ENCODE data around the gene C1QBP. TPM values are rescaled to one million over a fixed set of nuclear protein-coding genes. Genes with fewer than 3 reads are reported as not detected.
A peak's percentile ranks its signal among the peaks of the same experiment; 100 is the strongest.

Gene C1QBP
- total and polyA plus RNA-seq, 8 donors, result 23.7 to 68.2 (median 46.8) TPM

DNA sequence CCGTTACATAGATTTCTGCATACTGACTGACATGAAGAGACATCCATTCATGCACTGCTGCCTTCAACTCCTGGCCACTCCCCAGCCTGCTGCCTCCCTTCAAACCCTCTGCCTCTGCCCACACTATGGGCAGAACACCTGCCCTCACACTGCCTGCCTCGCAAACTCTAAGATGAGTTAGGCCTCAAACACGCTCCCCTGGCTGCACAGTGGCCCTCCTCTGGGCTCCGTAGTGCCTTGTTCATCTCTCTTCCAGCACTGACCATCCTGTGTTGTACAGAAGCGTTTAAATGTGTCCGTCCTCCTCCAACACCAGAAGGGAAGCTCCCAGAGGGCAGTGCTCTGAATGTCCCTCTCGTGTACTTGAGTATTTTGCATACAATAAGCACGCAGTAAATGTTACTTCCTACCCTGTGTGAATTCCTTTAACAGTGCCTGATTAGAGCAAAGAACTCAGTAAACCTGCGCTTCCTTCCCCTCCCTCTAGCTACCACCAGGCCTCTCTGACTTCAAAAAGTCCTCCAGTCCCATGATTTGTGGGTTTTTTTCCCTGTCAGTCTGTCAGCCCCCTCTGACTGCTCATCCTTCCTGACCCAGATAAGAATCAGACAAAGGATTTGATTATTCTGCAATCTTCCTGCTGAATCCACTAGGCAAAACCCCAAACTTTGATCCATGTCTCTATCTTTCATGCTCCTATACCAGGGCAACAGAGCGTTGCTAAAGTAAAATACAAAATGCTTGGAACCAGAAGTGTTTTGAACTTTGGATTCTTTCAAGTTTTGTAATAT, 26.0 kb upstream of the C1QBP start:
- TF ChIP-seq, protein P1, sequence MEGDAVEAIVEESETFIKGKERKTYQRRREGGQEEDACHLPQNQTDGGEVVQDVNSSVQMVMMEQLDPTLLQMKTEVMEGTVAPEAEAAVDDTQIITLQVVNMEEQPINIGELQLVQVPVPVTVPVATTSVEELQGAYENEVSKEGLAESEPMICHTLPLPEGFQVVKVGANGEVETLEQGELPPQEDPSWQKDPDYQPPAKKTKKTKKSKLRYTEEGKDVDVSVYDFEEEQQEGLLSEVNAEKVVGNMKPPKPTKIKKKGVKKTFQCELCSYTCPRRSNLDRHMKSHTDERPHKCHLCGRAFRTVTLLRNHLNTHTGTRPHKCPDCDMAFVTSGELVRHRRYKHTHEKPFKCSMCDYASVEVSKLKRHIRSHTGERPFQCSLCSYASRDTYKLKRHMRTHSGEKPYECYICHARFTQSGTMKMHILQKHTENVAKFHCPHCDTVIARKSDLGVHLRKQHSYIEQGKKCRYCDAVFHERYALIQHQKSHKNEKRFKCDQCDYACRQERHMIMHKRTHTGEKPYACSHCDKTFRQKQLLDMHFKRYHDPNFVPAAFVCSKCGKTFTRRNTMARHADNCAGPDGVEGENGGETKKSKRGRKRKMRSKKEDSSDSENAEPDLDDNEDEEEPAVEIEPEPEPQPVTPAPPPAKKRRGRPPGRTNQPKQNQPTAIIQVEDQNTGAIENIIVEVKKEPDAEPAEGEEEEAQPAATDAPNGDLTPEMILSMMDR (IDR thresholded peaks at IDR 0.05), result no peak
- intact Hi-C loops (cut with DNase I), result no loop called here
- WGBS, 2 donors, result 87 to 89% methylated on average over 10 of the region's 10 CpGs
- Histone ChIP-seq H3K9me3 (no peaks in the 10 kb centered on the region), H3K4me1 (peaks cover 0 to 12% (median 3%) of the 10 kb centered on the region in 3 donors), H3K27ac (no peak overlapping the region), H3K36me3 (peaks cover 0 to 2% (median 0%) of the 10 kb centered on the region in 3 donors), H3K27me3 (no peaks in the 10 kb centered on the region), H3K4me3 (no peak overlapping the region)
- ATAC-seq, result no peak
- no peak for DNase-seq
- no peak for FAIRE-seq

DNA sequence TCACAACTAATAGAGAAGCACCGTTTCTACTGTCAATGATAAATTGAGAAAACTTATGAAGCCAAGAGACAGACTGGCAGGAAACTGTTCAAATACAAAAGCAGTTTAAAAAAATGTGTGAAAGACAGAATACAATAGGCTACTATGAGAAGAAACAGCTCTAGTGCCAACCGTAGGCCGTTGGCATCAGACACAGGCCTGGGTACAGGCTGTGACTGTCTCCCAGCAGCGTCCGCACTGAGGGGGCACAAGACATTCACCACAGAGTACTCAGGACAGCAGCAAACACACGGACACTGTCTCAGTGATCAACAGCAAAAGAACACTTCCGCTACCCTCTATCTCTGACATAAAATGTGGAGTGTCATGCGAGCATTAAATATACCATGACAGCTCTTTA, 7.8 kb upstream of the C1QBP start:
- Histone ChIP-seq H3K4me1 (no peaks in the 10 kb centered on the region), H3K27me3 (no peaks in the 10 kb centered on the region), H3K27ac (no peak overlapping the region), H3K4me3 (no peak overlapping the region), H3K36me3 (peaks cover 0 to 34% (median 0%) of the 10 kb centered on the region in 3 donors), H3K9me3 (no peaks in the 10 kb centered on the region)
- WGBS, 2 donors, result 78 to 84% methylated on average over 8 of the region's 8 CpGs
- ATAC-seq (no peak), DNase-seq (no peak), FAIRE-seq (no peak)
- TF ChIP-seq, protein P1 (IDR thresholded peaks at IDR 0.05), result no peak
- intact Hi-C loops (cut with DNase I), result no loop called here

DNA sequence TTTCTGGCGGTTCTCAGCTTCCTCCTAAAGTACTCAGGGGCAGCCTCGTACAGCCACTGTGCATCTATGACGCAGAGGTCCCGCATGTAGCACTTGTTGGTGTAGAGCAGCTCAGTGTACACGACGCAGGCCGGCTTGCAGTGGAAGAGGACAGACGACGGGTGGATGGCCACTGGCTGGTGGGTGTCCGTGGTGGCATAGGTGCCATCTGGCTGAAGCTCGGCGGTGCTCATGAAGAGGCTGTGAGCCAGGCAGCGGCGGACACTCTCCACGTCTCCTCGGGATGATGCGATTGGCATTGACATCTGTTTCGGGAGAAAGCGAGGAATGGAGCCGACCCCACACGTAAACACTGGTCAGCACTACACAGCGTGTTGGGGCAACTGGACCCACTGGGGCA, 5.3 kb upstream of the C1QBP start:
- DNase-seq (peak in 1 of 6 donors; percentile 62), FAIRE-seq (no peak), ATAC-seq (no peak)
- Histone ChIP-seq H3K27ac (no peak overlapping the region), H3K9me3 (no peaks in the 10 kb centered on the region), H3K4me1 (peaks cover 0 to 6% (median 3%) of the 10 kb centered on the region in 3 donors), H3K27me3 (no peaks in the 10 kb centered on the region), H3K36me3 (peaks cover 0 to 21% (median 0%) of the 10 kb centered on the region in 3 donors), H3K4me3 (no peak overlapping the region)
- intact Hi-C loops (cut with DNase I), result no loop called here
- TF ChIP-seq, protein P1 (IDR thresholded peaks at IDR 0.05), result no peak
- 93 to 94% methylated on average over 22 of the region's 22 CpGs for WGBS, 2 donors

DNA sequence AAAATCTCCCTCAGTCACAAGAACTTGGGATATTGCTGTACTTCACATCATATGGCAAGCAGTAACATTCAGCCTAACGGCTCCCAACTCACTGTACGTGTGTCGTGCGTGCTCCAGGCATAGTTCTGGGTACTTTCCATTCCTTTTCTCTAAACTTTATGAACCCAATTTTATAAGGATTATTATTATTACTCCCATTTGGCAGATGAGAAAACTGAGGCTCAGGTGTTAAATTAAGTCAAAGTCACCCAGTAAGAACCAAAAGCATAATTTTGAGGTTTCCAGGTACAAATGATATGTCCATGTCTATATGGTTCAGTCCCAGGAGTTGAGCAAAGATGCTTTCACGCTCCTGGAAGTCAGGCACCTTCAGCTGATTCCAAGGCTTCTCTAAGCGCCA, 4.8 kb upstream of the C1QBP start:
- Histone ChIP-seq H3K4me3 (no peak overlapping the region), H3K27me3 (no peaks in the 10 kb centered on the region), H3K4me1 (peaks cover 0 to 6% (median 3%) of the 10 kb centered on the region in 3 donors), H3K36me3 (peaks cover 0 to 21% (median 0%) of the 10 kb centered on the region in 3 donors), H3K27ac (no peak overlapping the region), H3K9me3 (no peaks in the 10 kb centered on the region)
- ATAC-seq, result no peak
- intact Hi-C loops (cut with DNase I), result no loop called here
- TF ChIP-seq, protein P1 (IDR thresholded peaks at IDR 0.05), result no peak
- no peak for DNase-seq
- FAIRE-seq, result no peak
- 92 to 95% methylated on average over 6 of the region's 6 CpGs for WGBS, 2 donors

DNA sequence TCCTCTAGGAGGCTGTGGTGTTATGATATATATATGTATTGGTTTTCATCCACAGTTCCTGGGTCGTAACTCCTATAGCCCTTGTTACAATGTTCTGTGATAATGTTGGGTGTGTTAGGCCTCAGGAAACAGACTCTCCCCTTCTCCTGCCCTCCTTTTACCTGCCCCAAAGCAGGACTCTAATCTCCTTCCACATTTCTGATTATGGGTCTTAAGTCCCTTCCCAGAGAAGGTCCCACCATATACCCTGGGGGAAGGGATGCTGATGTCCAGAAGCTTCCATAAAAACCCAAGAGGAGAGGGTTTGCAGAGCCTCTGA, 450 bp upstream of the C1QBP start:
- Histone ChIP-seq H3K36me3 (peaks cover 0 to 13% (median 3%) of the 10 kb centered on the region in 3 donors), H3K27me3 (no peaks in the 10 kb centered on the region), H3K9me3 (no peaks in the 10 kb centered on the region), H3K27ac (peak overlapping the region; percentile 39 to 80 (median 60)), H3K4me3 (peak overlapping the region in 3 of 4 donors; percentile 80 to 100 (median 93)), H3K4me1 (peaks cover 6 to 11% (median 6%) of the 10 kb centered on the region in 3 donors)
- intact Hi-C loops (cut with DNase I), result no loop called here
- FAIRE-seq (no peak), ATAC-seq (no peak), DNase-seq (no peak)
- TF ChIP-seq, protein P1 (IDR thresholded peaks at IDR 0.05), result peak in 2 of 4 donors; percentile 0 to 6
- WGBS, 2 donors, result 8 to 19% methylated on average over 1 of the region's 1 CpG
